ENCODE results near the gene ABR.

GRCh38 chr17:1181753-1182137, 2.0 kb upstream of the ABR start:
- no peak for TF ChIP-seq POLR2A (IDR thresholded peaks at IDR 0.05; ENCODE audit: low read depth, low read length)
- no peak for TF ChIP-seq POLR2AphosphoS5 (IDR thresholded peaks at IDR 0.05; ENCODE audit: low read depth, low read length)
- no peak for TF ChIP-seq PAX5 (IDR thresholded peaks at IDR 0.05; ENCODE audit: insufficient read depth, low read length, severe bottlenecking)
- no peak for TF ChIP-seq POU2F2 (IDR thresholded peaks at IDR 0.05; ENCODE audit: low read depth, low read length)
- no peak for TF ChIP-seq TAF1 (IDR thresholded peaks at IDR 0.05; ENCODE audit: low read depth, low read length)
- no peak for TF ChIP-seq SPI1 (IDR thresholded peaks at IDR 0.05; ENCODE audit: low read depth, low read length)

Measured in GM12891 (cell line).